H1 (cell line): ENCODE measurements around the gene DCTN5. TPM values are rescaled to one million over a fixed set of nuclear protein-coding genes. Genes with fewer than 3 reads are reported as not detected.

Experiments used
- CTBP2 ChIP-seq: IDR thresholded peaks from 2 replicates; pipeline ENCODE4 v1.7.0; 2011; ENCODE audit warnings: borderline replicate concordance, mild to moderate bottlenecking, moderate library complexity, mixed read lengths, low read length; ENCODE audit not compliant: insufficient read depth, insufficient read length
- POU5F1 ChIP-seq: IDR thresholded peaks from 2 replicates; pipeline ENCODE4 v1.6.1; 2011; ENCODE audit warnings: low read depth, mild to moderate bottlenecking, low read length, moderate library complexity
- RBBP5 ChIP-seq: IDR thresholded peaks from 2 replicates; pipeline ENCODE4 v1.7.1; 2012; ENCODE audit warnings: low read depth, mild to moderate bottlenecking, inconsistent platforms, low read length, moderate library complexity, borderline replicate concordance
- SAP30 ChIP-seq: fragments of 300-600 bp; sonication (generic); IDR thresholded peaks from 2 replicates; pipeline ENCODE4 v1.7.1; 2012; ENCODE audit warnings: low read length, moderate library complexity, mild to moderate bottlenecking, inconsistent platforms; ENCODE audit not compliant: insufficient read depth, insufficient replicate concordance
- polyA plus RNA-seq, 7 experiments: library from polyadenylated mRNA; depleted of rRNA in 3 of 7; stranded (reverse) in 5 of 7; unstranded in 2 of 7; fragments of >200 nt in 5 of 7; fragments of 200-250 nt in 2 of 7; gene quantifications; 1 replicate in 5 of 7; 2 replicates in 1 of 7; 4 replicates in 1 of 7; pipeline versions ENCODE4 v1.2.1 to v1.2.3, GENCODE V29; 2011 to 2013; ENCODE audit warnings: missing spikeins in 2 of 7, mixed read lengths in 2 of 7
- total RNA-seq: library from RNA; stranded (reverse); fragmentation: NEBNext Ultra II Directional; extraction: Animal tissue kit (Norgen Biotek cat#: 25700); gene quantifications from 2 replicates; pipeline ENCODE4 v1.2.1, GENCODE V29; 2021
- TF ChIP-seq, protein P1 (sequence below): fragments of 300-600 bp; sonication (generic); IDR thresholded peaks from 2 replicates; pipeline ENCODE4 v1.7.1; 2012; ENCODE audit warnings: low read length, moderate library complexity, mild to moderate bottlenecking, inconsistent platforms; ENCODE audit not compliant: insufficient replicate concordance
- TF ChIP-seq, protein P2 (sequence below): IDR thresholded peaks from 2 replicates; pipeline ENCODE4 v1.6.1; 2011; ENCODE audit warnings: low read depth, mild to moderate bottlenecking, low read length; ENCODE audit not compliant: insufficient read depth

The DCTN5 gene
- total and polyA plus RNA-seq, 2 of the 8 experiments (the other 6 are each of a cell fraction or from before 2014, with no cell fraction given), result 36.0 to 74.0 TPM

DNA sequence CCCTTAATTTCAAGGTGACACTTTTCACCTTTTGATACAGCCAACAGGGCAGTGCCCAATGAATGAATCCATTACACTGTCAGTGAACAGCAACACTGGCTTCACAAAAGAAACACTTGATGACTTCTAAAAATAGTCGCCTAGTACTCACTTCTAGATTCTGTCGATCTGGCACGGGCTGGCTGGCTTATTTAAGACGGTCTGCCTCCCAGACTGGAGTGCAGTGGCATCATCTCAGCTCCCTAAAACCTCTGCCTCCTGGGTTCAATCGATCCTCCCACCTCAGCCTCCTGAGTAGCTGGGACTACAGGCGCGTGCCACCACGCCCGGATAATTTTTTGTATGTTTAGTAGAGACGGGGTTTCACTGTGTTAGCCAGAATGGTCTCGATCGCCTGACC is 47.1 kb upstream of the DCTN5 start (continued):
- TF ChIP-seq, protein P1, sequence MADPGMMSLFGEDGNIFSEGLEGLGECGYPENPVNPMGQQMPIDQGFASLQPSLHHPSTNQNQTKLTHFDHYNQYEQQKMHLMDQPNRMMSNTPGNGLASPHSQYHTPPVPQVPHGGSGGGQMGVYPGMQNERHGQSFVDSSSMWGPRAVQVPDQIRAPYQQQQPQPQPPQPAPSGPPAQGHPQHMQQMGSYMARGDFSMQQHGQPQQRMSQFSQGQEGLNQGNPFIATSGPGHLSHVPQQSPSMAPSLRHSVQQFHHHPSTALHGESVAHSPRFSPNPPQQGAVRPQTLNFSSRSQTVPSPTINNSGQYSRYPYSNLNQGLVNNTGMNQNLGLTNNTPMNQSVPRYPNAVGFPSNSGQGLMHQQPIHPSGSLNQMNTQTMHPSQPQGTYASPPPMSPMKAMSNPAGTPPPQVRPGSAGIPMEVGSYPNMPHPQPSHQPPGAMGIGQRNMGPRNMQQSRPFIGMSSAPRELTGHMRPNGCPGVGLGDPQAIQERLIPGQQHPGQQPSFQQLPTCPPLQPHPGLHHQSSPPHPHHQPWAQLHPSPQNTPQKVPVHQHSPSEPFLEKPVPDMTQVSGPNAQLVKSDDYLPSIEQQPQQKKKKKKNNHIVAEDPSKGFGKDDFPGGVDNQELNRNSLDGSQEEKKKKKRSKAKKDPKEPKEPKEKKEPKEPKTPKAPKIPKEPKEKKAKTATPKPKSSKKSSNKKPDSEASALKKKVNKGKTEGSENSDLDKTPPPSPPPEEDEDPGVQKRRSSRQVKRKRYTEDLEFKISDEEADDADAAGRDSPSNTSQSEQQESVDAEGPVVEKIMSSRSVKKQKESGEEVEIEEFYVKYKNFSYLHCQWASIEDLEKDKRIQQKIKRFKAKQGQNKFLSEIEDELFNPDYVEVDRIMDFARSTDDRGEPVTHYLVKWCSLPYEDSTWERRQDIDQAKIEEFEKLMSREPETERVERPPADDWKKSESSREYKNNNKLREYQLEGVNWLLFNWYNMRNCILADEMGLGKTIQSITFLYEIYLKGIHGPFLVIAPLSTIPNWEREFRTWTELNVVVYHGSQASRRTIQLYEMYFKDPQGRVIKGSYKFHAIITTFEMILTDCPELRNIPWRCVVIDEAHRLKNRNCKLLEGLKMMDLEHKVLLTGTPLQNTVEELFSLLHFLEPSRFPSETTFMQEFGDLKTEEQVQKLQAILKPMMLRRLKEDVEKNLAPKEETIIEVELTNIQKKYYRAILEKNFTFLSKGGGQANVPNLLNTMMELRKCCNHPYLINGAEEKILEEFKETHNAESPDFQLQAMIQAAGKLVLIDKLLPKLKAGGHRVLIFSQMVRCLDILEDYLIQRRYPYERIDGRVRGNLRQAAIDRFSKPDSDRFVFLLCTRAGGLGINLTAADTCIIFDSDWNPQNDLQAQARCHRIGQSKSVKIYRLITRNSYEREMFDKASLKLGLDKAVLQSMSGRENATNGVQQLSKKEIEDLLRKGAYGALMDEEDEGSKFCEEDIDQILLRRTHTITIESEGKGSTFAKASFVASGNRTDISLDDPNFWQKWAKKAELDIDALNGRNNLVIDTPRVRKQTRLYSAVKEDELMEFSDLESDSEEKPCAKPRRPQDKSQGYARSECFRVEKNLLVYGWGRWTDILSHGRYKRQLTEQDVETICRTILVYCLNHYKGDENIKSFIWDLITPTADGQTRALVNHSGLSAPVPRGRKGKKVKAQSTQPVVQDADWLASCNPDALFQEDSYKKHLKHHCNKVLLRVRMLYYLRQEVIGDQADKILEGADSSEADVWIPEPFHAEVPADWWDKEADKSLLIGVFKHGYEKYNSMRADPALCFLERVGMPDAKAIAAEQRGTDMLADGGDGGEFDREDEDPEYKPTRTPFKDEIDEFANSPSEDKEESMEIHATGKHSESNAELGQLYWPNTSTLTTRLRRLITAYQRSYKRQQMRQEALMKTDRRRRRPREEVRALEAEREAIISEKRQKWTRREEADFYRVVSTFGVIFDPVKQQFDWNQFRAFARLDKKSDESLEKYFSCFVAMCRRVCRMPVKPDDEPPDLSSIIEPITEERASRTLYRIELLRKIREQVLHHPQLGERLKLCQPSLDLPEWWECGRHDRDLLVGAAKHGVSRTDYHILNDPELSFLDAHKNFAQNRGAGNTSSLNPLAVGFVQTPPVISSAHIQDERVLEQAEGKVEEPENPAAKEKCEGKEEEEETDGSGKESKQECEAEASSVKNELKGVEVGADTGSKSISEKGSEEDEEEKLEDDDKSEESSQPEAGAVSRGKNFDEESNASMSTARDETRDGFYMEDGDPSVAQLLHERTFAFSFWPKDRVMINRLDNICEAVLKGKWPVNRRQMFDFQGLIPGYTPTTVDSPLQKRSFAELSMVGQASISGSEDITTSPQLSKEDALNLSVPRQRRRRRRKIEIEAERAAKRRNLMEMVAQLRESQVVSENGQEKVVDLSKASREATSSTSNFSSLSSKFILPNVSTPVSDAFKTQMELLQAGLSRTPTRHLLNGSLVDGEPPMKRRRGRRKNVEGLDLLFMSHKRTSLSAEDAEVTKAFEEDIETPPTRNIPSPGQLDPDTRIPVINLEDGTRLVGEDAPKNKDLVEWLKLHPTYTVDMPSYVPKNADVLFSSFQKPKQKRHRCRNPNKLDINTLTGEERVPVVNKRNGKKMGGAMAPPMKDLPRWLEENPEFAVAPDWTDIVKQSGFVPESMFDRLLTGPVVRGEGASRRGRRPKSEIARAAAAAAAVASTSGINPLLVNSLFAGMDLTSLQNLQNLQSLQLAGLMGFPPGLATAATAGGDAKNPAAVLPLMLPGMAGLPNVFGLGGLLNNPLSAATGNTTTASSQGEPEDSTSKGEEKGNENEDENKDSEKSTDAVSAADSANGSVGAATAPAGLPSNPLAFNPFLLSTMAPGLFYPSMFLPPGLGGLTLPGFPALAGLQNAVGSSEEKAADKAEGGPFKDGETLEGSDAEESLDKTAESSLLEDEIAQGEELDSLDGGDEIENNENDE, result no peak
- no peak for TF ChIP-seq POU5F1
- TF ChIP-seq SAP30, result no peak
- TF ChIP-seq, protein P2, sequence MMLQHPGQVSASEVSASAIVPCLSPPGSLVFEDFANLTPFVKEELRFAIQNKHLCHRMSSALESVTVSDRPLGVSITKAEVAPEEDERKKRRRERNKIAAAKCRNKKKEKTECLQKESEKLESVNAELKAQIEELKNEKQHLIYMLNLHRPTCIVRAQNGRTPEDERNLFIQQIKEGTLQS, result no peak
- no peak for TF ChIP-seq RBBP5
- no peak for TF ChIP-seq CTBP2
- TF ChIP-seq, all 59 proteins: peak for 0
